Fibroblast of lung (primary cell): ENCODE data around the gene TBXA2R.

Source experiments
- CTCF ChIP-seq, 2 donors: IDR thresholded peaks in 1 of 2; conservative IDR thresholded peaks in 1 of 2; 1 replicate in 1 of 2; 2 replicates in 1 of 2; pipeline ENCODE4 v1.5.1; 2011 to 2012; ENCODE audit warnings: low read length in 2 of 2, control low read depth in 1 of 2, inconsistent platforms in 1 of 2, low read depth in 1 of 2, mild to moderate bottlenecking in 1 of 2
- EZH2 ChIP-seq: IDR thresholded peaks from 2 replicates; pipeline ENCODE4 v1.5.1; 2012; ENCODE audit warnings: low read length, control low read depth, mild to moderate bottlenecking; ENCODE audit errors: missing control alignments

GRCh38 chr19:3636962-3637361, 30.3 kb upstream of the TBXA2R start:
- TF ChIP-seq CTCF (conservative IDR thresholded peaks at IDR 0.05 in 1 of 2, IDR thresholded peaks at IDR 0.05 in 1 of 2; ENCODE audit: low read depth in 1 of 2, low read length in 2 of 2) (no peak), EZH2 (no peak)
